NB4 (cell line): ENCODE measurements around the gene MCM5.

Experiments used
- DNase-seq: peaks from one replicate; pipeline ENCODE4 v3.0.0; 2010; ENCODE audit warnings: low read depth
- H3K4me3 ChIP-seq: one replicate; pipeline ENCODE4 v1.5.1; 2011; ENCODE audit warnings: mild to moderate bottlenecking, low read depth, low read length, moderate library complexity
- CTCF ChIP-seq: IDR thresholded peaks from one replicate; pipeline ENCODE4 v1.5.1; 2012; ENCODE audit warnings: low read depth, low read length
- MAX ChIP-seq: IDR thresholded peaks from 2 replicates; pipeline ENCODE4 v1.6.1; 2011; ENCODE audit warnings: low read depth, low read length
- MYC ChIP-seq: IDR thresholded peaks from 2 replicates; pipeline ENCODE4 v1.6.1; 2011; ENCODE audit warnings: low read depth, low read length
- POLR2A ChIP-seq: IDR thresholded peaks from 2 replicates; pipeline ENCODE4 v1.6.1; 2011; ENCODE audit warnings: mild to moderate bottlenecking; ENCODE audit not compliant: insufficient read length; ENCODE audit errors: extremely low read depth

Gene MCM5

GRCh38 chr22:35424761-35425160 lies 24.8 kb downstream of the MCM5 start:
- no peak for DNase-seq
- TF ChIP-seq MAX = no peak
- H3K4me3 ChIP-seq = no peak overlapping the region

- DNase-seq = no peak
- H3K4me3 ChIP-seq = no peak overlapping the region
- TF ChIP-seq MYC (no peak), MAX (no peak), CTCF (no peak), POLR2A (no peak)
These were observed 25.6 kb downstream of the MCM5 start for GRCh38 chr22:35425546-35425945.

GRCh38 chr22:35425971-35426800 lies 26.2 kb downstream of the MCM5 start:
- TF ChIP-seq MAX = no peak
- no peak for TF ChIP-seq POLR2A
- TF ChIP-seq CTCF = no peak
- no peak for TF ChIP-seq MYC
- no peak for DNase-seq

GRCh38 chr22:35426801-35427140 lies 26.8 kb downstream of the MCM5 start:
- no peak for TF ChIP-seq MYC
- no peak for TF ChIP-seq MAX
- TF ChIP-seq POLR2A = no peak
- TF ChIP-seq CTCF = no peak
- DNase-seq = no peak
- H3K4me3 ChIP-seq = no peak overlapping the region

More at GRCh38 chr22:35425971-35426800, 26.2 kb downstream of the MCM5 start:
- H3K4me3 ChIP-seq = no peak overlapping the region

GRCh38 chr22:35430897-35431322 lies 31.0 kb downstream of the MCM5 start:
- TF ChIP-seq MAX (no peak), POLR2A (no peak), MYC (no peak), CTCF (peak; percentile 82)
- DNase-seq = peak; percentile 60
- H3K4me3 ChIP-seq = no peak overlapping the region

- H3K4me3 ChIP-seq = no peak overlapping the region
- DNase-seq = no peak
- TF ChIP-seq CTCF (no peak), MYC (no peak)
These were observed 31.7 kb downstream of the MCM5 start for GRCh38 chr22:35431483-35432227.
